NCI-H1105 treated with DMSO at 0.1 percent for 48 hours (cell line): Measurements from ENCODE around the gene CLEC11A.
"Not testable (repeated sequence)": the region's sequence is repeated elsewhere in the genome, so short reads cannot be mapped to it uniquely, and the experiment has no call there.

ENCODE experiments used
- DNase-seq: peaks from one replicate; lab custom pipeline; 2025; lab: John Stamatoyannopoulos, UW

The CLEC11A gene

DNA sequence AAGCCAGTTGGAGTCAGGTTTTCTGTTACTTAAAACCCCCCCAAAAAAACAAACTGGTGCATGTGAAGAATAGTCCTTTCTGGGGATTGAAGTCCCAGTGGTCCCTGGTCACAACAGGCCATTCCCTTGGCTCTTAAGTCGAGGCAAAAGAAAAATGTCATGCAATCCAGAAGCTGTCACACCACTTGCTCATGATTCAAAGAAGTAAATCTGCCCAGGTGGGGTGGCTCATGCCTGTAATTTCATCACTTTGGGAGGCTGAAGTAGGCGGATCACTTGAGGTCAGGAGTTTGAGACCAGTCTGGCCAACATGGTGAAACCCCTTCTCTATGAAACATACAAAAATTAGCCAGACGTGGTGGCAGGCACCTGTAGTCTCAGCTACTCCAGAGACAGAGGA lies 38.3 kb downstream of the CLEC11A start:
- DNase-seq: not testable (repeated sequence)

DNA sequence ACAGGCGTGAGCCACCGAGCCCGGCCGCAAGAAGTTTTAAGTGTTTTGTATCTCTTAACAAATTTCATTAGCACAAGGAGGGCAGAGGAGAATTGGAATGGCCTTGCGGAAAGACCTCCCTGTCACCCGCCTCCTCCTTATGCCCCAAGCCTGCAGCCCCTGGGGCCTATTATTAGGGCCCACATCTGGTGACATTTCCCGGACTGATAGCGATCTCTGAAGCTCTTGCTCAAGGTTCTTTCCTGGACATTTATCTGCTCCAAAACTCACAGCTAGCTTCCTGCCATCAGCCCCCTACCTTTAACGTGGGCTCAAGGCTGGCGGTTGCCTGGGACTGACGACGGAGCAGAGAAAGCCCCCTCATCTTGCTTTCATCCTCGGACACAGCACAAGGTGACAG lies 40.4 kb downstream of the CLEC11A start:
- not testable (repeated sequence) for DNase-seq

DNA sequence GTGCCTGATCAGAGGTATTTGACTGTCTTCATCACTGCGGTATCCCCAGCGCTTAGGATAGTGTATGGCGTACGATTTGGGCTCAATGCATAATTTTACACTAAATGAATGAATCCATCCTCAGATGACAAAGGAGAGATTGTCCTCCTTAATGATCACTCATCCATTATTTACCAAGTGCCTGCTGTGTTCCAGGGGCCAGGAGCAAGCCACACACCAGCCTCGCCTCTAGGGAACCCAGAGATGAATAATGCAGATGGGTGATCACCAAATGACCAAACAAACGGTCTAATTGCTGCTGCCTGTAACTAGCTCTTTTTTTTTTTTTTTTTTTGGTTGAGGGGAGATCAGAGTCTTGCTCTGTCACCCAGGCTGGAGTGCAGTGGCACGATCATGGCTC lies 41.2 kb downstream of the CLEC11A start:
- DNase-seq: no peak

- not testable (repeated sequence) for DNase-seq
Measured at GRCh38 chr19:50766746-50767145, 43.6 kb downstream of the CLEC11A start.

DNA sequence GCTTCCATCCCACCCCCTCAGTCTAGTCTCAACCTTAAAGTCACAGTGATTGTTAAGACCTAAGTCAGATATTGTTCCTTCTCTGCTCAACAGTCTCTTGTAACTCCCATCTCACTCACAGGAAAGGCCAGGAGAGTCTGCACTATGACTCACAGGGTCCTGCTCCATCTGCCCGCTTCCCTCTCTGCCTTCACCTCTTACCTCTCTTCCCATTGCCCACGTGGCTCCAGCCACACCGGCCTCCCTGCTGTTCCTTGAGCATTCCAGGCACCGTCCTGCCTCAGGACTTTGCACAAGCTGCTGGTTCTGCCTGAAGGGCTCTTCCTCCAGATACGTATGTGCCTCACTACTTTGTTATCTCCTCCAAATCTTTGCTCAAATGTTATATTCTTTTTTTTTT lies 44.1 kb downstream of the CLEC11A start:
- not testable (repeated sequence) for DNase-seq

DNA sequence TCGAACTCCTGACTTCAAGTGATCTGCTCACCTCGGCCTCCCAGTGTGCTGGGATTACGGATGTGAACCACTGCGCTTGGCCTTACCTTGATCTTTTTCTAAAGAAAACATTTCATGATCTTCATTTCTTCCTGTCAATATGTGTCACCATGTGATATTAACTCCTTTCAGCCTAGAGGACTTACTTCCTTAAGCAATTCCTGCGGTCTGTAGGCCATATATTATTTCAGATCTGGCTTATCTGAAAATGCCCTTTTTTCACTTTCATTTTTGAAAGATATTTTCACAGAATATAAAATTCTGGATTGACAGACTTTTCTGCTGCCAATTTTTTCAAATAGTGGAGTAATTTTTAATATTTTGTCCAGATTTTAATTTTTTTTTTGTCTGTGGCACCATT lies 45.1 kb downstream of the CLEC11A start:
- DNase-seq: no peak

DNA sequence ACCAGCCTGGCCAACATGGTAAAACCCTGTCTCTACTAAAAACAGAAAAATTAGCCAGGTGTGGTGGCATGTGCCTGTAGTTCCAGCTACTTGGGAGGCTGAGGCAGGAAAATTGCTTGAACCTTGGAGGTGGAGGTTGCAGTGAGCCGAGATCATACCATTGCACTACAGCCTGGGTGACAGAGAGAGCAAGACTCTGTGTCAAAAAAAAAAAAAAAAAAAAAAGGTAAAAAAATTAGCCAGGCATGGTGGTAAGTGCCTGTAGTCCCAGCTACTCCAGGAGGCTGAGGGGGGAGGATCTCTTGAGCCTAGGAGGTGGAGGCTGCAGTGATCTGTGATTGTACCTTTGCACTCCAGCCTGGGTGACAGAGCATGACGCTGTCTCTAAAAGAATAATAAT lies 47.0 kb downstream of the CLEC11A start, which contains the start of gene GPR32:
GPR32 (plus strand) TSS at position 301 of the 400 bp plus-strand sequence. CDS start 137 bp downstream, outside the sequence.
- not testable (repeated sequence) for DNase-seq

DNA sequence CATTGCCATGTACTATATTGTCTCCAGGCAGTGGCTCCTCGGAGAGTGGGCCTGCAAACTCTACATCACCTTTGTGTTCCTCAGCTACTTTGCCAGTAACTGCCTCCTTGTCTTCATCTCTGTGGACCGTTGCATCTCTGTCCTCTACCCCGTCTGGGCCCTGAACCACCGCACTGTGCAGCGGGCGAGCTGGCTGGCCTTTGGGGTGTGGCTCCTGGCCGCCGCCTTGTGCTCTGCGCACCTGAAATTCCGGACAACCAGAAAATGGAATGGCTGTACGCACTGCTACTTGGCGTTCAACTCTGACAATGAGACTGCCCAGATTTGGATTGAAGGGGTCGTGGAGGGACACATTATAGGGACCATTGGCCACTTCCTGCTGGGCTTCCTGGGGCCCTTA lies 47.7 kb downstream of the CLEC11A start:
- DNase-seq: no peak

DNA sequence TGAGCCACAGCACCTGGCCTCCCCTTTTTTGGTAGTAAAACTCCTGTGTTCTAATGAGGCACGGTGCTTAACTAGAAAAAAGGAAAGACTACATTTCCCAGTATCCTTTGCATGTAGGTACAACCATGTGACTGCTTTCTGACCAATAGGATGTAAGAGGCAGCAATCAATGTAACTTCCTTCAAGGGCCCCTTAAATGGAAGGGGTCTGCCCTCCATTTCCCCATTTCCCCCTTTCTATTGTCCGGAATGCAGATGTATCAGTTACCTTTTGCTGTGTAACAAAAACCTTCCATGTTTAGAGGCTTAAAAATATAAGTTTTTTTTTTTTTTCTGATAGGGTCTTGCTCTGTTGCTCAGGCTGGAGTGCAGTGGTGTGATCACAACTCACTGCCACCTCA lies 49.3 kb downstream of the CLEC11A start:
- DNase-seq: no peak

DNA sequence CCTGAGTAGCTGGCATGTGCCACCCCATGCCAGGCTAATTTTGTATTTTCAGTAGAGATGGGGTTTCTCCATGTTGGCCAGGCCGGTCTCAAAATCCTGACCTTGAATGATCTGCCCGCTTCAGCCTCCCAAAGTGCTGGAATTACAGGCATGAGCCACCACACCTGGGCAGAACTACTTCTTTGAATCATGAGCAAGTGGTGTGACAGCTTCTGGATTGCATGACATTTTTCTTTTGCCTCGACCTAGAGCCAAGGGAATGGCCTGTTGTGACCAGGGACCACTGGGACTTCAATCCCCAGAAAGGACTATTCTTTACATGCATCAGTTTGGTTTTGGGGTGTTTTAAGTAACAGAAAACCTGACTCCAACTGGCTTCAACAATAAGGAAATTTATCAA lies 49.7 kb downstream of the CLEC11A start:
- not testable (repeated sequence) for DNase-seq

GRCh38 chr19:50773454-50773853 lies 50.3 kb downstream of the CLEC11A start:
- not testable (repeated sequence) for DNase-seq
